Measurements from ENCODE around the gene WWOX. TPM values are rescaled to one million over a fixed set of nuclear protein-coding genes. Genes with fewer than 3 reads are reported as not detected.

Gene WWOX
- total RNA-seq, 3 donors from 2014 or later (not counting 1 experiment from before 2014, with no cell fraction given): 21.0 to 29.8 (median 27.0) TPM

DNA sequence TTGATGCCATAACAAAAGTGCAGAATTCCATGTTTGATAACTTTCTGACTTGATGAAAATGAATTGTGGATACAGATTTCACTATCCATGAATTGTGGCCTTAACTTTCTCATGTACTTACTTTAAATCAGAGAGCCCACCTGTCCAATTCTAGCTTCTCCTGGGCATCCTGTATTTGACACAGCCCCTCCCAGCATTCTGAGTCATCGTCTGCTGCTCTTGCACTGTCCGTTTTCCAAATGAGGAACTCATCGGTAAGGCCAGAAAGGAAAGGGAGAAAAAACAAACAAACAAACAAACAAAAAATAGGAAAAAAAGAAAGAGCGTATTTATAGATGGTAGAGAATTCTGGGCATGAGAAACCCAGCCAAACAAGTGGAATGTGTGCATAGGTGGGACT lies 361.6 kb downstream of the WWOX start:
- no peaks in the 10 kb centered on the region for H3K4me1 ChIP-seq (ENCODE audit: control insufficient read depth, insufficient read depth, low read length)
- intact Hi-C loops (cut with micrococcal nuclease): no loop called here
- H3K9me3 Mint-ChIP-seq: no peaks in the 10 kb centered on the region
- no peaks in the 10 kb centered on the region for H3K27me3 ChIP-seq (ENCODE audit: control insufficient read depth, insufficient read depth, low read length)
- no peak overlapping the region for H3K4me3 ChIP-seq (ENCODE audit: low read length)
- DNase-seq: no peak
- ATAC-seq: no peak
- H3K36me3 ChIP-seq (ENCODE audit: control insufficient read depth, insufficient read depth, low read length): no peaks in the 10 kb centered on the region
- H3K27ac Mint-ChIP-seq: no peak overlapping the region
- H3K36me3 Mint-ChIP-seq: no peaks in the 10 kb centered on the region
- H3K4me1 Mint-ChIP-seq: peaks cover 0 to 5% of the 10 kb centered on the region in 2 donors
- no peaks in the 10 kb centered on the region for H3K9me3 ChIP-seq (ENCODE audit: control insufficient read depth, insufficient read depth, low read length)
- H3K27me3 Mint-ChIP-seq (ENCODE audit: low read depth in 2 of 2): no peaks in the 10 kb centered on the region
- WGBS (ENCODE audit: insufficient coverage): 90% methylated on average over 2 of the region's 4 CpGs
- no peak overlapping the region for H3K27ac ChIP-seq (ENCODE audit: low read length)
- H3K4me3 Mint-ChIP-seq: no peak overlapping the region
- TF ChIP-seq, protein P1, sequence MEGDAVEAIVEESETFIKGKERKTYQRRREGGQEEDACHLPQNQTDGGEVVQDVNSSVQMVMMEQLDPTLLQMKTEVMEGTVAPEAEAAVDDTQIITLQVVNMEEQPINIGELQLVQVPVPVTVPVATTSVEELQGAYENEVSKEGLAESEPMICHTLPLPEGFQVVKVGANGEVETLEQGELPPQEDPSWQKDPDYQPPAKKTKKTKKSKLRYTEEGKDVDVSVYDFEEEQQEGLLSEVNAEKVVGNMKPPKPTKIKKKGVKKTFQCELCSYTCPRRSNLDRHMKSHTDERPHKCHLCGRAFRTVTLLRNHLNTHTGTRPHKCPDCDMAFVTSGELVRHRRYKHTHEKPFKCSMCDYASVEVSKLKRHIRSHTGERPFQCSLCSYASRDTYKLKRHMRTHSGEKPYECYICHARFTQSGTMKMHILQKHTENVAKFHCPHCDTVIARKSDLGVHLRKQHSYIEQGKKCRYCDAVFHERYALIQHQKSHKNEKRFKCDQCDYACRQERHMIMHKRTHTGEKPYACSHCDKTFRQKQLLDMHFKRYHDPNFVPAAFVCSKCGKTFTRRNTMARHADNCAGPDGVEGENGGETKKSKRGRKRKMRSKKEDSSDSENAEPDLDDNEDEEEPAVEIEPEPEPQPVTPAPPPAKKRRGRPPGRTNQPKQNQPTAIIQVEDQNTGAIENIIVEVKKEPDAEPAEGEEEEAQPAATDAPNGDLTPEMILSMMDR (IDR thresholded peaks at IDR 0.05): no peak

DNA sequence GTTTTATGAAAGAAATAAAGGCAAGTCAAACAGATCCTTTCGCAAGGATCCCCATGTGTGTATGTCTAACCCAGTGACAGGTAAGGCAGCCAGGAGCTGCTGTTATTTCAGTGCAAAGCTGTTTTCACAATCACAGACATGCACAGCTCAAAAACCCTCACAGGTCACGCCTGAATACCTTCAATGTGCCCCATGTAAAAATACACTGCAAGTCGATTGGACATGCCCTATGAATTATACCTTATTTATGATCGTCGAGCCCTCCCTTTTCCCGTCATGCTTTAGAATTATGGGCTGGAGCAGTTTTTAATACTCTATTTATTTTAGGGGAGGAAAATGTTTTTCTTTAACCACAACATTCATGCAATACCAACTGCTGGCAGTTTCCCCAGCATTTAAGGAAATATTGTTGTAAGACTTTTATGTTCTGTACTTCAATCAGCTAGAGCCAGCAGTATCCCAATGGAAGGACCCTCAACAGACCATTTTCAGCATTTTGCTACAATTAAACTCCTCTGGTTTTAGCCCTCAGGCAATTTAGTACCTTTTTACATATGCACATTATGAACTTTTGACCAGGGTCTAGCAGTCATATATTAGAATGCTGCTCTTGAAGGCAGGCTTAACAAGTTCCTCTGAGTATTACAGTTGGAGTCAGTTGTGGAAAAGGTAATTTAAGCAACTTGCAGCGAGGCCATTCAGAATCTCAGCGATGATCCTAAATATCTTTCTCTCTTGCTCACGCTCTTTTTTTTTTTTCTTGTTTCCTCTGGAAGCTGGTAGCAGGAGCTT lies 362.2 kb downstream of the WWOX start:
- H3K4me3 Mint-ChIP-seq: no peak overlapping the region
- TF ChIP-seq, protein P1 (IDR thresholded peaks at IDR 0.05): no peak
- ATAC-seq (no peak), DNase-seq (no peak)
- no peaks in the 10 kb centered on the region for H3K27me3 Mint-ChIP-seq (ENCODE audit: low read depth in 2 of 2)
- Histone ChIP-seq H3K27ac (ENCODE audit: low read length) (no peak overlapping the region), H3K27me3 (ENCODE audit: control insufficient read depth, insufficient read depth, low read length) (no peaks in the 10 kb centered on the region), H3K36me3 (ENCODE audit: control insufficient read depth, insufficient read depth, low read length) (no peaks in the 10 kb centered on the region), H3K9me3 (ENCODE audit: control insufficient read depth, insufficient read depth, low read length) (no peaks in the 10 kb centered on the region), H3K4me3 (ENCODE audit: low read length) (no peak overlapping the region), H3K4me1 (ENCODE audit: control insufficient read depth, insufficient read depth, low read length) (no peaks in the 10 kb centered on the region)
- WGBS (ENCODE audit: insufficient coverage): 80% methylated on average over 6 of the region's 9 CpGs
- no peak overlapping the region for H3K27ac Mint-ChIP-seq
- intact Hi-C loops (cut with micrococcal nuclease): no loop called here
- H3K4me1 Mint-ChIP-seq: peaks cover 0 to 5% of the 10 kb centered on the region in 2 donors
- no peaks in the 10 kb centered on the region for H3K36me3 Mint-ChIP-seq
- H3K9me3 Mint-ChIP-seq: no peaks in the 10 kb centered on the region

DNA sequence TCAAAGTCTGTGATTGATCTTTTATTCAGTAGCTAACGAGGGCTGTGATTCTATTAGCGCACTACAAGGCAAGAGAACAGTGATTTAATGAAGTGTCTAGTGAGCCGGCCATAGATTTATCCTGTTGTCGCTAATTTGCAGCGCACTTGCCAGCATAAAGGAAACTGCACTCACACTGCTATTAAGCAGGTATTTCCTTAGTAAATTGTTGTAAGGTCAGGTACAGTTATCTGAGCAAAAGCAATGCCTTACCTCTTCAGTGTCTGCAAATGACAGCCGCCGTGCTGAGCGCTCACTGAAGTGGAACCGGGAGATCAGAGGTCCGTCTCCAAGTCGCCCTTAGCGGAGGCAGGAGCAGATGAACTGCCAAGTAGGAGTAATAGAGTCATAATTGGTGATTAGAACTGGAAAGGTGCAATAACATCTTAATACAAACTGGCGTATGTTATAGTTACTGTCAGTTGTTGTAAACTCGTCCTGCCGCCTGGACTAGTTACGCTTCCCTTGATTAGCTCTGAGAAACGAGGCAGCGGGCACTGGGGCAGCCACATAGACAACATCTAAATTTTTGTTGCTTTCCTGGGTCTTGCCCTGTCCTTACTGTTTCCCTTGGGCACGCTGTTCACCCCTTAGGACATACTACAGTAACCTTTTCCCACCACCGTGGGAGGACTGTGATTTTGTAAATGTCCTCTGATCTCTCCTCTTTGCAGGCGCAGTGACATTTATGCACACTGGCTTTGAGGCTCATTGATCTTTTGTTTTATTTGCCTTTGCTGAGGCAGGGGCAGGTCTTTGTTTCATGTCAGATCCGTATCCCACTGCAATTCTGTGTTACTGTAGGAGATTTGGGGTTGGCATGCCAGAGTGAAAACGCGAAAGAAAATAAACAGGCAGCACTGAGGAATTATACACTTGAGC lies 363.1 kb downstream of the WWOX start:
- Mint-ChIP-seq H3K9me3 (no peaks in the 10 kb centered on the region), H3K27me3 (ENCODE audit: low read depth in 2 of 2) (no peaks in the 10 kb centered on the region), H3K27ac (no peak overlapping the region), H3K4me3 (no peak overlapping the region), H3K4me1 (peaks cover 0 to 5% of the 10 kb centered on the region in 2 donors), H3K36me3 (no peaks in the 10 kb centered on the region)
- DNase-seq (no peak), ATAC-seq (no peak)
- Histone ChIP-seq H3K4me3 (ENCODE audit: low read length) (no peak overlapping the region), H3K36me3 (ENCODE audit: control insufficient read depth, insufficient read depth, low read length) (no peaks in the 10 kb centered on the region), H3K27me3 (ENCODE audit: control insufficient read depth, insufficient read depth, low read length) (no peaks in the 10 kb centered on the region), H3K4me1 (ENCODE audit: control insufficient read depth, insufficient read depth, low read length) (no peaks in the 10 kb centered on the region), H3K27ac (ENCODE audit: low read length) (no peak overlapping the region), H3K9me3 (ENCODE audit: control insufficient read depth, insufficient read depth, low read length) (no peaks in the 10 kb centered on the region)
- intact Hi-C loops (cut with micrococcal nuclease): no loop called here
- TF ChIP-seq, protein P1 (IDR thresholded peaks at IDR 0.05): no peak
- WGBS (ENCODE audit: insufficient coverage): 93% methylated on average over 24 of the region's 24 CpGs

Data from natural killer cell (primary cell).